ENCODE measurements around the gene SYT17.
A peak's percentile ranks its signal among the peaks of the same experiment; 100 is the strongest.
"Not testable (repeated sequence)": the region's sequence is repeated elsewhere in the genome, so short reads cannot be mapped to it uniquely, and the experiment has no call there.

SYT17 gene

DNA sequence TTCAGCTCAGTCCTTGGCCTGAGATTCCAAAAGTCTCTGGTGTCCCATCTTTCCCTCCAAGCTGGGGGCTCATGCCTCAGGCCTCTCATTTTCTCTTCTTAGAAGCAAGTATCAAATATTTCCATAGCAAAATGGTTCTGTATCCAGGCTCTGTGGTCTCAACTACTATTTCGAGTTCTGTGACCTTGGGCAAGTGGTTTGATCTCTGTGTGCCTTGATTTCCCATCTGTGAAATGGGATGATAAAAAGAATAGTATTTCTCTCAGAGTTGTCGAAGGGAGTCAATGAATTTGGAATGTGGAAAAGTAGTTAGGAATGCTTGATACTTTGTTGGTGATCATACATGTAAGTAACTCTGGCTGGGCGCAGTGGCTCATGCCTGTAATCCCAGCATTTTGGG is 6.4 kb downstream of the SYT17 start:
- DNase-seq (ENCODE audit: low spot score), result no peak

DNA sequence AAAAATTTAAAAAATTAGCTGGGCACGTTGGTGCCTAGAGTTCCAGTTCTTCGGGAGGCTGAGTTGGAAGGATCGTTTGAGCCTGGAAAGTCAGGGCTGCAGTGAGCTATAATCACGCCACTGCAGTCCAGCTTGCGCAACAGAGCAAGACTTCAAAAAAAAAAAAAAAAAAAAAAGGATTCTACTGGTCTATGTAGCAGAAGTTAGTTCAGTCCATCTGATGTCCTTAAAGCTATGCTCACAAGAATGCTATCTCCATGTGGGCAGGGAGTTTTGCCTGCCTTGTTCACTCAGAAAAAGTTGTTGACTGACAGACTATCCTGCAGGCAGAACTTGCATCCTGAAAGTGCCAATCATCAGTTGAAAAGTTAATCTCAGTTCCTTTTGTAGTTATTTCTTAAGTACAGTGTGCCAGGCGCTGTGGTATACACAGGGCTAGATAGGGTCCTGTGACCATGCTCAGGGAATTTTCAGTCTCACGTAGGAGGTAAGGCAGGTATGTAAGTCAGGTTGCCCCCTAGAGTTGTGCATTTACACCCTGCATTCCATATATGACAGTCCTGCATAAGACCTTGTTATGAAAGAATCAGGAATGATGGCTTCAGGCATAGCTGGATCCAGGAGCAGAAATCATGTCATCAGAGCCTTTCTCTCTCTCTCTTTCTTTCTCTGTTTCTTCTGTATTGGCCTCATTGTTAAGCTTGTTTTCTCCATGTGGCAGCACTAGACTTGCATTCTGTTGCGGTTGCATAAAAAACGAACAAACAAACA is 7.6 kb downstream of the SYT17 start:
- DNase-seq (ENCODE audit: low spot score), result no peak

DNA sequence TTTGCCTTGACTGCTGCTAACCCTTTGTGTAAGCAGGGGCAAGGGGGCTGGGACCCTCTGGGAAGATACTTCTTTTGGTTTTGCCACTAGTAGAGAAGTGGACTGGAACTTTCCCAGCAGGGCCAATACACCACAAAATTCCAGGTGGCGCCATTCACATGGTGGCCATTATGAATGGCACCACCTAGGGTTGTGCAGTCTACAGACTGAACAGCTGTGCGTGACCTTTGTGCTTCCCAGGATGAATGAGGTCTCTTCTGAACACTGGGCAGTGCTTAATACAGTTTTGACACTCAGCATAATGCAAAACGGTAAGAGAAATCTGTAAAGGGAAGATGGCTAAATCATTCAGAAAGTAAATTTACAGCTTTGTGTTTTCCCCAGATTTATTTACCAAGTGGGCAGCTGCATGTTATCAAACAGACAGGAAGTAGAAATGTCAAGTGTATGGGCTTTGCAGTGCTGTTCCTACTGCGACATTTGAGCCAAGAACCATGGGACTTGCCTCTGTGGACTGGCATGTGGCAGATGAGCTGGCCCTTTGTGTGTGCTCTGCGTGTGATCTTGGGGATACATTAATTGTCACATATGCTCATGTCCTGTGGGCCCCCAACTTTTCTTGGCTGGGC is 9.2 kb downstream of the SYT17 start:
- no peak for DNase-seq (ENCODE audit: low spot score)

DNA sequence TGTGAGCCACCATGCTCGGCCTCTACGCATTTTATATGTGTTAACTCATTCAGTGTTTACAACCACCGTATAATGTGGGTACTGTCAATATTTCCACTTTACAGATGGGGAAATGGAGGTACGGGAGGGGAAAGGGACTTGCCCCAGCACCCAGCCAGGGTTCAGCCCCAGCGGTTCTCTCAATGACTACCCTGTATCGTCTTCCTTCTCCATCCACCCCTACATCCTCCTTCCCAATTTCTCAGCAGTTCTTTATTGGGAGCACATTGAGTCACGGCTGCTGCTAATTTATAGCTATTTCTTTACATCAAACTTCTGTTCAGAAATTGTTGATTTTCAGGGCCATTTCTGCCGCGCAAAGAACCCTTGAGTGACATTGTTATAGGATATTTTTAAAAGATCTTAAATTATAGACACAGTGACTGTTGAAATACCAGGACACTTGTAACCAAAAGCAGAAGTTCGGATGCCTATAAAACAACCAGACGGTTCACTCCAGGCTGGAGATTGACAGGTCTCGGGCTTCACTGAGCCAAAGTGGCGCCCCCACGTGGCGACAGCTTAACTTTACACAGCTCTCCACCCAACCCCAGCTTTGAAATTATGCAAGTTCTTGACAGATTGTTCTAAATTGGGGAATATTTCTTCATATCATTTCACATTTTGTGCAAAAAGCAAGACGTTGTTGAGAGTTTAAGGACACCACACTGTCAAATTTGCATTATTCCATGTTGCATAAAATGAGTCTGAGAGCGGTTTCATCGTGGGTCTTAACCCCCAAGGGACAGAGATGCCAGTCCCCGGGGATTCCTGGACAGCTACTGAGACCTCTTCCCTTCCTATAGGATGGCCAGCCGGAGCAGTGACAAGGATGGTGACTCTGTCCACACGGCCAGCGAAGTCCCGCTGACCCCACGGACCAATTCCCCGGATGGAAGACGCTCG is 11.8 kb downstream of the SYT17 start:
- DNase-seq (ENCODE audit: low spot score), result peak; percentile 69

DNA sequence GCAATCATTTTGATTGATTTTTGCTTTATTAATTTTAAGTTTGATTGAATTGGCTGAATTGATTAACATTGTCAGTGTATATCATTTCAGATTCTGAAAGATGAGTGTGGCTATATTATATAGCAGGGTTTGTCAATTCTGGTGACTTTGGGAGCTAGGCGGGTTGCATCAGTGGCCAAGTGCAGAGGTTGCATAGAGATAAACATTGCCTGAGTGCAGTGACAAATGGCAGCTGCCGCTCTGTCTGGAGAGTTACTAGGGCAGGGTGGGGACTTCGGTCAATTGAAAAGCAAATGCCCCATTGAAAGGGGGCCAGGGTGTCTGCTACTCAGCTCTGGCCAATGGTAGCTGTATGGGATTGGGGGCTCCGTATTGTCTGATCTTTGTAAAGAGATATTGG is 12.7 kb downstream of the SYT17 start:
- DNase-seq (ENCODE audit: low spot score), result no peak

DNA sequence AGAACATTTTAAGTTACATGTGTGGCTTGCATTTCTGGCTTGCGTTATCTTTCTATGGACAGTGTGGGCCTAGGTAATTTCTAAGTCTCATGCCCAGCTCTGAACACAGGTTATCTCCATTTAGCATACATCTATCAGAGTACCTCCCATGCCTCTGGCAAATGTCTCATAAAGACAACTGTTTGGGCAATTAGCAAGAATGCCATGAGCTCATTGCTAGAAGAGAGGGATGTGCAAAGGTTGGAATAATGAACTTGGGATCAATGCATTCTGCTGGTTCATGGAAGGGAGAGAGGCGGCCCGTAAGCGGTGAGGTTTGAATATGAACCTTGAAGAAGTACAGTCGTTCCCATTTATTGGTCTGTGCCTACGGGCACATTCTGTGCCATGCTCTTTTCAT is 14.4 kb downstream of the SYT17 start:
- DNase-seq (ENCODE audit: low spot score), result no peak

DNA sequence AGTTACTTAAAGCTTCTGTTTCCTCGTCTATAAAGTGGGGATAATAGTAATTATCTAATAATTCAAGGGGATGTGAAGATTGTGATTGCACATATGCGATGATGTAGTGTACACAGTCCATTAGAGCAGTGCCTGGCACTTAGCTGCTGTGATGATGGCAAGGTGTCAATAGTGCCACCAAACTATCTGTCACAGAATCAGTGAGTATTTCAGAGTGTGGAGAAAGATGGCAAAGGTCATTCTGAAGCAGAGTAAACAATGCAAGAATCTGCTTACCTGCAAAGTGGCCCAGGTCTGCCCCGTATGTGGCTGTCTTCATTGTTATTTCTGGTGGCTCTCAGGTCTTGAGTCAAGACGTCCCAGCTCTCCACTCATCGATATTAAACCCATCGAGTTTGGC is 15.1 kb downstream of the SYT17 start:
- DNase-seq (ENCODE audit: low spot score), result no peak

DNA sequence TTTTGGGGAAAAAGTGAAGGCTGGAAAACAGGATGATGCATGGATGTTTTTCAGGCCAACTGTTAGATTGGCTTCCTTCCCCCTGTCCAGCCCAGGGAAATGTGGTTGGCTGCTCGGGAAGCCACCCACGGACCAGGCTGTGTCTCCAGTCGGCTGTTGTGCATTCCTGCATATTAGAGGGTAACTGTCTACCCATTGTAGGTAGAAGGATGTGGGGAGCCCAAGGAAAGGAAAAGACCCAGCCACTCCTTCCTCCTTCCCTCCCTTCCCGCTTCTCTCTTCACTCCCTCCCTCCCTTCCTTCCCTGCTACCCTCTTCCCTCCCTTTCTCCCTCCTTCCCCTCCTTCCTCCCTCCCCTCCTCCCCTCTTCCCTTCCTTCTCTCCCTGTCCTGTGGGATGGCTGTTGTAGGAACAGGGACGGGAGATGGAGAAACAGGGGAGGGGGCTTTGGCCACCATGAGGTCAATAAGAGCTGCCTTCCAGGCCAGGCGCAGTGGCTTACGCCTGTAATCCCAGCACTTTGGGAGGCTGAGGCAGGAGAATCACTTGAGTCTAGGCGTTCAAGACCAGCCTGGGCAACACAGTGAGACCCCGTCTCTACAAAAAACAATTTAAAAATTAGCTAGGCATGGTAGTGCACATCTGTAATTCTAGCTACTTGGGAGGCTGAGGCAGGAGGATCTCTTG is 16.9 kb downstream of the SYT17 start:
- DNase-seq (ENCODE audit: low spot score), result no peak

DNA sequence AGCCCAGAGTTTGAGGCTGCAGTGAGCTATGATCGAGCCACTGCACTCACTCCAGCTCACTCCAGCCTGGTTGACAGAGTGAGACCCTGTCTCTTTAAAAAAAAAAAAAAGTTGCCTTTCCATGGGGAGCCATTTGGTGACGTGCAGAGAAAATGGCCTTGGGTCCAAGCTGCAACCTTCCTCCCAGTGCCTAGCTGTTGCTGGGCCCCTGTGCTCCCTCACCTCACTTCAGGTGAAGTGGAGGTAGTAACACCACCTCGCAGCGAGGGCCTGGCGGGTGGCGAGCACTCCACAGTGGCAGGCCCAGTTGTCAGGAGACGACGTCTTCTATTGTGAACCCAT is 17.4 kb downstream of the SYT17 start:
- DNase-seq (ENCODE audit: low spot score), result no peak

DNA sequence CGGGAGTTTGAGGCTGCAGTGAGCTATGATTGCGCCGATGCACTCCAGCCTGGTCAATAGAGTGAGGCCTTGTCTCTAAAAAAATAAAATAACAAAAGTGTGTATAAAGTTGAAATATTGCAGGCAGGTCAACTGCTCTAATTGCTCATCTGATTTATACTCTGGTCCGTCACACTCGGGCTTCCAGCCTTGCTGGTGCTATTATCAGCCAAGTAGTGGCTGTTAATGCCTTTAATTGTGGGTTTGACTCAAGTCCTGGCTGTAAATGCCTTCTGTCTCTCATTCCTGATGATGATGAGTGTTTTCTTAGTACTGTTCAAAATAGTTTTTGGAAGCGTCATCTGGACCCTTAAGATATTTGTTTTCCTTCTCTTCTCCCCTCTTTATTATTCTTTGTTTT is 18.4 kb downstream of the SYT17 start:
- no peak for DNase-seq (ENCODE audit: low spot score)

DNA sequence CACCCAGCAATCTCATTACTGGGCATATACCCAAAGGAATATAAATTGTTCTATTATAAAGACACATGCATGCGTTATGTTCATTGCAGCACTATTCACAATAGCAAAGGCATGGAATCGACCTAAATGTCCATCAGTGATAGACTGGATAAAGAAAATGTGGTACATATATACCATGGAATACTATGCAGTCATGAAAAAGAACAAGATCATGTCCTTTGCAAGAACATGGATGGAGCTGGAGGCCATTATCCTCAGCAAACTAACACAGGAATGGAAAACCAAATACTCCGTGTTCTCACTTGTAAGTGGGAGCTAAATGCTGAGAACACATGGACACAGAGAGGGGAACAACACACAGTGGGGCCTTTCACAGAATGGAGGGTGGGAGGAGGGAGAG is 19.9 kb downstream of the SYT17 start:
- not testable (repeated sequence) for DNase-seq (ENCODE audit: low spot score)

DNA sequence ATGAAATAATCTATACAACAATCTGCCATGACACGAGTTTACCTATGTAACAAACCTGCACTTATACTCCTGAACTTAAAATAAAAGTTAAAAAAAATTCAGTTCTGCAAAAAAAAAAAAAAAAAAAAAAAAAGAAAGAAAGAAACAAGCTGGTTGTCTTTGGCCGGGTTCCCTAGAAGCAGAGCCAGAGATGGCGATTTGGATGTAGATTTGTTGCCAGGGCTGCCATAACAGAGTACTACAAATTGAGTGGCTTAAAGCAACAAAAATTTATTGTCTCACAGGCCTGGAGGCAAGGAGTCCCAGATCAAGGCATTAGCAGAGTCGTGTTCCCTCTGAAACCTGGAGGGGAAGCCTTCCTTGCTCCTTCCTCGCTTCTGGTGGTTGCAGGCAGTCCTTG is 20.4 kb downstream of the SYT17 start:
- no peak for DNase-seq (ENCODE audit: low spot score)

DNA sequence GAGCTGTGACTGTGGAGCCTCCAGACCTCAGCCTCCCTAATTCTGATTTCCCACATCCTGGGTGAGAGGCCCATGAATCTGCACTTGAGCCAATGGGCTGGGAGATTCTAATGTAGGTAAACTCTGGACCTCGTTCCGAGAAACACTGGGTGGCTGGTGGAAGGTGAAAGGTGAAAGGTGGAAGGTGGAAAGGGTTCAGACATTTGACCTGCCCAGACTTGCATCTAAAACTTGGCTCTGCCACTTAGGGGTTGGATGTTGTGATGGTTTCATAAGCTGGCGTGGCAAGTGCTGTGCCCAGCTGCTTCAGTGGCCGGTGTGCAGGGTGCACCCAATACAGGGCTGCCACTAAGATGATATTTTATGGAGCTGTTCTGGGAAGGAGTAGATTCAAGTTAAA is 24.8 kb downstream of the SYT17 start:
- no peak for DNase-seq (ENCODE audit: low spot score)

DNA sequence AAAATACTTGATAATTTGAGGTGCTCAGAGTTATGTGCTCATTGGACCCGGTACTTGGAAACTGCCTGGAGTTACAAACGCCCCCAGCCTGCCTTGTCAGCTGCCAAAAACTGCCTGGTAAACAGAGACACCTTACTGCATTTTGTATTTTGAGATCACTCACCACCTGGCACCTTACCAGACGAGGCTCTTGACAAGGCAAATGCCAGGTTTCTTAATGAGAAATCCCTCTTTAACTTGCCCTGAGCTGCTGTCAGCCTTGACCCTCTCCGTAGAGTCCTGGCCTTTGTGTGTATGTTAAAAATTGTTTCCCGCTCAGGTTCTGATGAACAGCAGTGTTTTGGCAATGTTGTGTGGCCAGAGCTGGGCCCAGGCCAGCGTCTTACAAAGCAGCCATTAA is 28.8 kb downstream of the SYT17 start:
- no peak for DNase-seq (ENCODE audit: low spot score)

DNA sequence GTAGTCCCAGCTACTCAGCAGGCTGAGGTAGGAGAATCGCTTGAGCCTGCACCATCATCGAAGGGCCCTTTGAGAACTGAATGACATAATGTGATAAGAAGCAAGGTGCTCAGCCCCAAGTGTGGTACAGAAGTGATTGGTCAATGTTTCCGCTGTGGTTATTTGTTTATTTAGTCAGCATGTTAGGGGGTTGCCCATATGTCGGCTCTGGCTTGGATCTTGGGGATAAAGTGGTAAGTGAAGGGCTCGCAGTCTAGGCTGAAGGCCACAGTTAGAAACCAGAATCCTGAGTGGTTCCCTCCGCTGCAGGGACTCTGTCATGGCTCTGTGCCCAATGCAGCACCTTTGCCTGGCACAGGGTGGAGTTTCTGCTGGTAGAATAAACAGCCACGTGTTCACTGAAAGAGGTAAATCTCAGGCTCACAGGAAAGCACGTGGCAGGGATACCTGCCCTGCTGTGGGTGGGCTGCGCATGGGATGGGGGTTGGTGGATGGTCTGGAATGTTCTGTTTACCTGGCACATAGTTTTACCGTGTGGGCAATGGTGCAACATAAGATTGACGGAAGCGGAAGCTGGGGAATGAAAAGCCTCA is 35.4 kb downstream of the SYT17 start:
- DNase-seq (ENCODE audit: low spot score), result no peak

DNA sequence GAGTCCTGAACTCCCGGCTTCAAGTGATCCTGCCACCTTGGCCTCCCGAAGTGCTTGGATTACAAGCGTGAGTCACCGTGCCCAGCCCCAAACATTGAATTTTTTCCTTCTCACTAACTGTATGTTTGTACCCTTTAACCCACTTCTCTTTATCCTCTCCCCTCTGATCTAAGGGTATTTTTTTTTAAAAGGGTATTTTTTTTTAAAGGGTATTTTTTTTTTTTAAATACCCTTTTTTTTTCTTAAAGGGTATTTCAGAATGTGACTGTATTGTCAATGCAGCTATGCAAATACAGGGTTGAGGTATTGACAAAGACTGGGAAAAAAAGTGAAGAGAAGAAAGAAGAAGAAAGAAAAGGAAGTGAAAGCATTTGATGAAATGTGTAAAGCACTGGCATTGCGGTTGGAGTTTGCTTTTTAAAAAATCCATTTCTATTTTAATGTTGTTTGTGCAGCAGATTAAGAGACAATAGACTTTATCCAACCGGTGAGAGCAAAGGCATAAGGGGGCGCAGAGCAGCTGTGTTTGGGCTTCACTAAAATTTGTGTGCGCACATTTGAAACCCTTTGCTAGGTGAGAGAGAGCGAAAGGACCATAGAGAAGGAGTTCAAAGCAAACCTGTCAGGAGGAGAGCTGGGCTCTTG is 42.4 kb downstream of the SYT17 start:
- no peak for DNase-seq (ENCODE audit: low spot score)

DNA sequence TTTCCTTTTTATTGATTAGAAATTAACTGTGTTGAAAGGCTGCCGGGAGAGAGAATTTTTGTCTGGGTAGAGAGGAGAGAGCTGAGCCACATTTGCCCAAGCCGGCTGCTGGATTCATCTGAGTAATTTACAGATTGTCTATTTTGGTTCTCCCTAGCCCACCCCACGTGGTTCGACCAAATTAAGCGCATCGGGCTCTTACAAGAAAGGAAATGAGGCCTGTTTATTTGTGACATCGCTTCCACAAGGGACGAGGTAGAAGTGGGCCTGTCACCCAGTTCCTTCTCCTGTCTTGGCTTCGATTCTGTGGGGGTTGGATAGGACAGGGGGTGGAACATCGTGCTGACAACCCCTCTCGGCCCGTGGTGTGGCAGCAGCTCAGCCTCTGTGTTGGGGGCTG is 42.9 kb downstream of the SYT17 start:
- no peak for DNase-seq (ENCODE audit: low spot score)

DNA sequence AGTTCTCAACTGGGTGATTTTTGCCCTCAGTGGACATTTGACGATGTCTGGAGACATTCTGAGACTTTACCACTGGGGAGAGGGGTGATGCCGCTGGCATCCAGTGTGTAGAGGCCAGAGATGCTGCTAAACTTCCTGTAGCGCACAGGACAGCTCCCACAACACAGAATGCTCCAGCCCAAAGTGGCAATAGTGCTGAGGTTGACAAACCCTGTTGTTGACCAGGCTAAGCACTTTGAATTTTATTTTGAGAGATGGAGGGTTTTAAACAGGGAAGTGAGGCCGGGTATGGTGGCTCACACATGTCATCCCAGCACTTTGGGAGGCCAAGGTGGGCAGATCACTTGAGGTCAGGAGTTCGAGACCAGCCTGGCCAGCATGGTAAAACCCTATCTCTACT is 44.0 kb downstream of the SYT17 start:
- DNase-seq (ENCODE audit: low spot score), result no peak

DNA sequence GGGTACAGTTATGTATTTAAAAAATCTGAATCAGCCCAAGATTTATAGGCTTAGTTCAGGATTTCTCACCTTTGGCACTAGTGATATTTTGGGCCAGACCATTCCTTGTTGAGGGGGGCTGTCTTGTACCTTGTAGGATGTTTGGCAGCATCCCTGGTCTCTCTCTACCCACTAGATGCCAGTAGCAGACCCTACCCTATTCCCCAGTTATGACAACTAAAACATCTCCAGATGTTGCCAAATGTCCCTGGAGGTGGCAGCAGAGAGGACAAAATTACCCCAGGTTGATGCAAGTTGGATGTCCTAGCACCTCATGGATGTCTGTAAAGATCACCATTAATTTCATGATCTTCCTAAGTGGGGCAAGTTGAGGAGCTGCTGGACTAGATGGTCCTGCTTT is 45.8 kb downstream of the SYT17 start:
- no peak for DNase-seq (ENCODE audit: low spot score)

DNA sequence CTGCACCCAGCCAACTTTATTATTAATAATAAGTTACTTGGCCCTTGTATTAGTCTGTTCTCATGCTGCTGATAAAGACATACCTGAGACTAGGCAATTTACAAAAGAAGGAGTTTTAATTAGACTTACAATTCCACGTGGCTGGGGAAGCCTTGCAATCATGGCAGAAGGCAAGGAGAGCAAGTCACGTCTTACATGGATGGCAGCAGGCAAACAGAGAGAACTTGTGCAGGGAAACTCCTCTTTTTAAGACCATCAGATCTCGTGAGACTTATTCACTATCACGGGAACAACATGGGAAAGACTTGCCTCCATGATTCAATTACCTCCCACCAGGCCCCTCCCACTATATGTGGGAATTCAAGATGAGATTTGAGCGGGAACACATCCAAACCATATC is 47.7 kb downstream of the SYT17 start:
- DNase-seq (ENCODE audit: low spot score), result no peak

DNA sequence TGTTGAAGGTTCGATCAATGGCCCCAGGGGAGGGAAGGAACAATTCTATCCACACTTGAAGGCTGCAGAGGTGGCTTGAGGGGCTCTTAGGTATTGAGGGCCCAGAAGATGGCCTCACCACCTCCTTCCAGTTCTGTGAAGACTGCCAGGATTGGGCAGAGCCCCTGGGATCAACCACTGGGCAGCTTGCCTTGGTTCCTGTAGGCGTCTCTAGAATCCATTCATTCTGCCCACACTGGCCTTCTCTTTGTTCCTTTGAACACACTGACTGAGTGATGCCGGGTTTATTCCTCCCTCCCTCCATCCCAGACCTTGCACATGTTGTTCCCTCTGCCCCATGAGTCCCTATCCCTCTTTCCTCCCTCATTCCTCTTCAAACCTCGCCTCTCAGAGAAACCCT is 50.5 kb downstream of the SYT17 start:
- DNase-seq (ENCODE audit: low spot score), result no peak

DNA sequence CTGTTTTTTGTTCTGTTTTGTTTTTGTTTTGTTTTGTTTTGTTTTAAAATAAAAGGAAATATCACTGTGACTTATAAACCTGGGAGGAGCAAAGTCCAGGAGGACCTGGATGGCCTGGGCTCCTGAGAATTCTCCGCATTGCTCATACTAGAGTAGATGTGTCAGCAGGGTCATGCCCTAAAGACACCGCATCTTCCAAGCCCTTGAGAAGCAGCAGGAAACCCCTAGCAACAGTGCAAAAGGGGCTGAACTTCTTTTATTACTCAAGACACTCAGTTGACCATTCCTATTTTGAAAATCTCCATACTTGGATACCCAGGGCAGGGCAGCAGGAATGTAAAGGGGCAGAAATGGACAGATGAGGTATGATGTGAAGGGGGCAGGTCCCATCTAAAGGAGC is 51.8 kb downstream of the SYT17 start:
- no peak for DNase-seq (ENCODE audit: low spot score)
